ENCODE data around the gene NME1. TPM values are rescaled to one million over a fixed set of nuclear protein-coding genes. Genes with fewer than 3 reads are reported as not detected.
"Not testable (repeated sequence)": the region's sequence is repeated elsewhere in the genome, so short reads cannot be mapped to it uniquely, and the experiment has no call there.

Gene NME1
- total and polyA plus RNA-seq, 2 donors (not counting 3 experiments of a cell fraction or from before 2014, with no cell fraction given), result 214 to 326 TPM

DNA sequence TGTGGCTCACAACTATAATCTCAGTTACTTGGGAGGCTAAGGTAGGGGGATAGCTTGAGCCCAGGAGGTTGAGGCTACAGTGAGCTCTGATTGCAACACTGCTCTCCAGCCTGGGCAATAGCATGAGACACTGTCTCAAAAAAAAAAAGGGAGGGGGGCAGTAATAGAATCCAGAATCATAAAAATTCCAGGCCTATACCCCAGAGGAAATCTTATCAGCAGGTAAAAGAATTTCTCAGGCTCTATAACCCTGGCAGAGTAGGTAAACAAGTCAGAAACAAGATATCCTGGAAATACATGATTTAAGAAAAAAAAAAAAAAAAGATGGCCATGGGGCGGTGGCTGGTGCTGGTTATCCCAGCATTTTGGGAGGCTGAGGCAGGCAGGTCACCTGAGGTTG, 45.6 kb upstream of the NME1 start:
- H3K27me3 ChIP-seq (ENCODE audit: control insufficient read depth in 2 of 2, insufficient read depth in 2 of 2, low read length in 2 of 2), result no peaks in the 10 kb centered on the region
- no peak for FAIRE-seq
- POLR2A ChIA-PET, result no interaction called here
- H2AFZ ChIP-seq (ENCODE audit: low read depth, low read length), result no peak overlapping the region
- peaks cover 55% of the 10 kb centered on the region for H3K79me2 ChIP-seq (ENCODE audit: control insufficient read depth, insufficient read depth, low read length)
- H3K9ac ChIP-seq (replicated peaks; ENCODE audit: extremely low read depth, insufficient read depth, low read length), result no peak overlapping the region
- no peak for TF ChIP-seq MYC (IDR thresholded peaks at IDR 0.05; ENCODE audit: low read depth, low read length)
- no peak for TF ChIP-seq JUN (IDR thresholded peaks at IDR 0.05; ENCODE audit: borderline replicate concordance, insufficient read depth, insufficient read length, low read depth)
- no peak for TF ChIP-seq FOS (IDR thresholded peaks at IDR 0.05; ENCODE audit: borderline replicate concordance, insufficient read depth, low read length)
- no peak for TF ChIP-seq CTCF (IDR thresholded peaks at IDR 0.05; ENCODE audit: extremely low read depth in 1 of 2, insufficient read depth in 1 of 2, low read depth in 1 of 2, low read length in 2 of 2)
- no peak for TF ChIP-seq POLR2A (IDR thresholded peaks at IDR 0.05; ENCODE audit: low read depth, low read length)
- TF ChIP-seq MAX (IDR thresholded peaks at IDR 0.05; ENCODE audit: insufficient read depth, insufficient read length), result no peak
- no peaks in the 10 kb centered on the region for H3K9me3 ChIP-seq (replicated peaks; ENCODE audit: control insufficient read depth, insufficient read depth, low read length)
- no peak overlapping the region for H3K4me3 ChIP-seq (replicated peaks in 1 of 3; ENCODE audit: insufficient read depth in 1 of 3, low read depth in 1 of 3, low read length in 3 of 3)
- H3K36me3 ChIP-seq (ENCODE audit: control insufficient read depth in 2 of 2, extremely low read depth in 1 of 2, insufficient read depth in 2 of 2, low read length in 2 of 2), result no peaks in the 10 kb centered on the region
- H3K4me2 ChIP-seq (ENCODE audit: insufficient read depth, low read length), result no peak overlapping the region
- no peak for DNase-seq (ENCODE audit: low read depth, low spot score)
- dilution Hi-C loops (cut with MboI; ENCODE audit: extremely low pct_ligation_motif_present, low sequenced_read_pairs), result no loop called here
- no peaks in the 10 kb centered on the region for H3K9me1 ChIP-seq (replicated peaks; ENCODE audit: control insufficient read depth, extremely low read depth, insufficient read depth, low read length)
- H4K20me1 ChIP-seq (replicated peaks; ENCODE audit: control insufficient read depth, extremely low read depth, insufficient read depth, low read length), result no peaks in the 10 kb centered on the region
- intact Hi-C loops (cut with micrococcal nuclease), result no loop called here
- no peaks in the 10 kb centered on the region for H3K4me1 ChIP-seq (ENCODE audit: control insufficient read depth, extremely low read depth, insufficient read depth, low read length)
- no peak overlapping the region for H3K27ac ChIP-seq (ENCODE audit: insufficient read depth, low read depth, low read length)
- no TSS peak for BruUV-seq (replicated peaks)
- CTCF ChIA-PET, result no interaction called here

- BruUV-seq (replicated peaks); H3K9me1 ChIP-seq (replicated peaks; ENCODE audit: control insufficient read depth, extremely low read depth, insufficient read depth, low read length); H3K9me3 ChIP-seq (replicated peaks; ENCODE audit: control insufficient read depth, insufficient read depth, low read length); H3K4me1 ChIP-seq (ENCODE audit: control insufficient read depth, extremely low read depth, insufficient read depth, low read length); CTCF ChIA-PET; H3K36me3 ChIP-seq (ENCODE audit: control insufficient read depth in 2 of 2, extremely low read depth in 1 of 2, insufficient read depth in 2 of 2, low read length in 2 of 2); H3K27me3 ChIP-seq (ENCODE audit: control insufficient read depth in 2 of 2, insufficient read depth in 2 of 2, low read length in 2 of 2); H3K27ac ChIP-seq (ENCODE audit: insufficient read depth, low read depth, low read length); H2AFZ ChIP-seq (ENCODE audit: low read depth, low read length); H3K4me2 ChIP-seq (ENCODE audit: insufficient read depth, low read length); H3K4me3 ChIP-seq (replicated peaks in 1 of 3; ENCODE audit: insufficient read depth in 1 of 3, low read depth in 1 of 3, low read length in 3 of 3); dilution Hi-C loops (cut with MboI; ENCODE audit: extremely low pct_ligation_motif_present, low sequenced_read_pairs); DNase-seq (ENCODE audit: low read depth, low spot score); intact Hi-C loops (cut with micrococcal nuclease); FAIRE-seq; H3K9ac ChIP-seq (replicated peaks; ENCODE audit: extremely low read depth, insufficient read depth, low read length); H4K20me1 ChIP-seq (replicated peaks; ENCODE audit: control insufficient read depth, extremely low read depth, insufficient read depth, low read length): not testable (repeated sequence)
- peaks cover 67% of the 10 kb centered on the region for H3K79me2 ChIP-seq (ENCODE audit: control insufficient read depth, insufficient read depth, low read length)
- POLR2A ChIA-PET, result interaction anchor here (0.6 kb wide), 1 partner anchor 66 kb away, joined by 3 read pairs; no protein-coding TSS in a partner anchor
Measured at GRCh38 chr17:51112303-51113222, 40.8 kb upstream of the NME1 start.
